HG02970 (cell line): ENCODE results near the gene HOMEZ.
"Not testable (repeated sequence)": the region's sequence is repeated elsewhere in the genome, so short reads cannot be mapped to it uniquely, and the experiment has no call there.

Source experiments
- ATAC-seq: cut with Tn5 transposase; IDR thresholded peaks from one replicate; pipeline ENCODE4 v1.9.1; 2021; ENCODE audit warnings: mild to moderate bottlenecking, moderate library complexity, moderate number of reproducible peaks; ENCODE audit not compliant: unreplicated experiment, low FRiP score

The HOMEZ gene

DNA sequence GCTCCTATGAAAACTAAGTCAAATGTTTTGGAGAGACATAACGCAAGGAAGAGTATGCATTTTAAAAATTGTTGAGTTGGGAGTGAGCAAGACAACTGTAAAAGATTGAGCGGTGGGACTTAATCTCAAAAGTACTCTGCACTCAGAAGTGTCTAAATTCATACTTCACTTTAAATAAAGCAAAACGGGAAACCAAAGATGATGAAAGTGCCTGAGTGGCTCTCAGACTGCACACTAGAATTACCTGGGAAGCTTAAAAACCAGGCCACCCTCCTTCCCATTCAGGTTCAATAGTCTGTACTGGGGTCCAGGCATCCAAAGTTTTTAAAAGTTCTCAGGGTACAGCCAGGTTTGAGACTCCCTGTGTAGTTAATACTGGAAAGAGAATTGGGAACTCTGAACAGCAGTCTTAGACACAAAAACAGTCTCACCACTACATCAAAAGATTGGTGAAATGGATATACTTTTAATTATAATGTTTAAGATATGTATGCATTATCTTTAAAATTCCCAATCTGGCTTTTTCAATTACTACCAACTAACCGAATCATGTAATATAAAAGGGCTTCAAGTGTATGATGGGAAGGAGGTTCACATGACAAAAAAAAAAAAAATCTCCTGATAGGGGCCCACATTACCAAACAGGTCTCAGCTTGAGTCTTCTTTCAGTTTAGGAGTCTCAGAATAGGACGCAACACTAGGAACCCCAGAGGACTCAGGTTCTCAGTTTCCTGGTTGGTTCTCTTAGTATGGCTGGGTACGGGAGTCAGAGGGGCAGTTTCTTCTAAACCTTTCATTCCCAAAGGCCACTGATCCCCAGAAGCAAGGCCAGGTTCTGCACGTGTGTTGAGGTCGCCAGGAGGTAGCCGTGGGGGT is 1.0 kb downstream of the HOMEZ start:
- no peak for ATAC-seq

GRCh38 chr14:23281247-23281646 is 4.7 kb downstream of the HOMEZ start:
- no peak for ATAC-seq

DNA sequence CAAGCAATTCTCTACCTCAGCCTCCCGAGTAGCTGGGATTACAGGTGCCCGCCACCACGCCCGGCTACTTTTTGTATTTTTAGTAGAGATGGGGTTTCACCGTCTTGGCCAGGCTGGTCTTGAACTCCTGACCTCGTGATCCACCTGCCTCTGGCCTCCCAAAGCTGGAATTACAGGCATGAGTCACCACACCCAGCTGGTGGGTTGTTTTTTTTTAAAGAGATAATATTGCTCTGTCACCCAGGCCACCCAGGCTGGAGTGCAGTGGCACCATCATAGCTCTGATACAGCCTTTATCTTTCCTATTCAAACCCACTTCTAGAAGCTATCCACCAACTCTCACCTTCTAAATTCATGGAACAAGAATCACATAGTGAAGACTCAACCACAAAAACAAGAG is 8.0 kb downstream of the HOMEZ start:
- not testable (repeated sequence) for ATAC-seq

DNA sequence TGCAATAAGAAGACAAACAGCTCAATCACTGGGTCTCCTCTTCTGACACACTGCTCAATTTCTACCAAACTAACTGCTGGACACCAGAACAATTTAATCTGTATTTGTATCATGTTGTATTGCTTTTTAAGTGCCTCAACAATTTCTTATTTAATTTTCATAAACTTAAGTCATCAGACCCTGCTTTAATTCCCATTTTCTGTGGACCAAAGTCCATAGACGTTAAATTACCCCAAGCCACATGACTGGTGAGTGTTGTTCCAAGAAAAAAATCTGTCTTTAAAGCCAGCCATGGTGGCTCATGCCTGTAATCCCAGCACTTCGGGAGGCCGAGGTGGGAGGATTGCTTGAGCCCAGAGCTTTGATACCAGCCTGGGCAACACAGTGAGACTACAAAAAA is 8.7 kb downstream of the HOMEZ start:
- ATAC-seq, result no peak

- ATAC-seq, result no peak
These were observed 10.5 kb downstream of the HOMEZ start for GRCh38 chr14:23275412-23275811.

GRCh38 chr14:23269193-23269592 is 16.7 kb downstream of the HOMEZ start:
- ATAC-seq, result no peak

- ATAC-seq, result not testable (repeated sequence)
These were observed 25.1 kb downstream of the HOMEZ start for GRCh38 chr14:23260849-23261248.

DNA sequence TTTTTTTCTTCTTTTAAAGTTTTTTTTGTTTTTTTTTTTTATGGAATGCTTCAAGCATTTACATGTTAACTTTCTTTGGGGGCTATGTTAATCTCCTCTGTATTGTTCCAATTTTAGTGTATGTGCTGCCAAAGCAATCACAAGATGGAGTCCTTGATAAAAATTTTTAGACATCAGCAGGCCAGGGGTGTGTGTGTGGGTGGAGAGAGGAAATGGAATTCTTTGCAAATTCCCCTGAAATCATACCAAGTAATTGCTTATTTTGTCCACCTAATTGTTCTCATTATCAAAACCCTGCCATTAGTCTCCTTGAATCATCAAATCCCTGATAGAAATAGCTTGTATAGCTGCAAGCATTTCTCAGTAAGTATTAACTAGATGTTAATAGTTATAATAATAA is 26.5 kb downstream of the HOMEZ start:
- ATAC-seq, result no peak

DNA sequence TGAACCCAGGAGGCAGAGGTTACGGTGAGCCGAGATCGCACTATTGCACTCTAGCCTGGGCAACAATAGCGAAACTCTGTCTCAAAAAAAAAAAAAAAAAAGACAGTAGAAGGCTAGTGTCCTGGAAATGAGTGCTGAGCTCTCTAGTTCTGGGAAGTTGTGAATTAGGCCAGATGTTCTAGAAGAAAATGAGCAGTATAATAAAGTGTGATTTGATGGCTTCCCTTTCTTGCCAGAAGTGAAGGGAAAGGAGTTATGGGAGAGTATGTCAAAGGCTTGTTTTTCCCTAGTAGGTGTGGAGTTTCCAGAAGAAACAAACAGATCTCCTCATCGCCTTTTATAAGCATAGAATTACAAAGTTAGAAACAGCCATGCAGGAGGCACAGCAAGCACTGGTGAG is 27.7 kb downstream of the HOMEZ start:
- ATAC-seq, result no peak

GRCh38 chr14:23252420-23253333 is 33.3 kb downstream of the HOMEZ start:
- no peak for ATAC-seq

DNA sequence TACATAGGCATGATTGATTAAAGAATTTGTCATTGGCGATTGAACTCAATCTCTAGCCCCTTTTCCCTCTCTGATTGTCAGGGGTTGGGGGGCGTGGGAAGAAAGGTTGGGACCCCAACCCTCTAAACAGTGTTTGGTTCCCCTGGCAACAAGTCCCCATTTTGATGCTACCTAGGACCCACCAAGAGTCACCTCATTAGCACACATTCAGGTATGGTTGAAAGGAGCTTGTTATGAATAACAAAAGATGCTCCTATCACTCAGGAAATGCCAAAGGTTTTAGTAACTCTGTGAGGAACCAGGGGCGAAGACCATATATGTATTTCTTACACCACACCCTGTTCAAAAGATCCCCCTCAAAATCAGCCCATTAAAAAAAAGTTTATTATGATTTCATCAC is 33.9 kb downstream of the HOMEZ start:
- no peak for ATAC-seq

GRCh38 chr14:23249824-23250223 is 36.1 kb downstream of the HOMEZ start:
- no peak for ATAC-seq

DNA sequence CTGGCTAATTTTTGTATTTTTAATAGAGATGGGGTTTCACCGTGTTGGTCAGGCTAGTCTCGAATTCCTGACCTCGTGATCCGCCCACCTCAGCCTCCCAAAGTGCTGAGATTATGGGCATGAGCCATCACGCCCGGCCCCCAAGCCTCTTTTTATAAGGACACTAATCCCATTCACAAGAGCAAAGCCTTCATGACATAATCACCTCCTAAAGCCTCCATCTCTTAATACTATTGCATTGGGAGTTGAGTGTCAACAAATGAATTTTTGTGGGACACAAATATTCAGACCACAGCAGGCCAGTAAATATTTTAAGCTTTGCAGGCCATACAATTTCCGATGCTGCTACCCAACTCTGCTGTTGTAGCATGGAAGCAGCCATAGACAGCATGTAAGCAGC is 37.3 kb downstream of the HOMEZ start:
- no peak for ATAC-seq

- no peak for ATAC-seq
These were observed 40.6 kb downstream of the HOMEZ start for GRCh38 chr14:23245282-23245681.

DNA sequence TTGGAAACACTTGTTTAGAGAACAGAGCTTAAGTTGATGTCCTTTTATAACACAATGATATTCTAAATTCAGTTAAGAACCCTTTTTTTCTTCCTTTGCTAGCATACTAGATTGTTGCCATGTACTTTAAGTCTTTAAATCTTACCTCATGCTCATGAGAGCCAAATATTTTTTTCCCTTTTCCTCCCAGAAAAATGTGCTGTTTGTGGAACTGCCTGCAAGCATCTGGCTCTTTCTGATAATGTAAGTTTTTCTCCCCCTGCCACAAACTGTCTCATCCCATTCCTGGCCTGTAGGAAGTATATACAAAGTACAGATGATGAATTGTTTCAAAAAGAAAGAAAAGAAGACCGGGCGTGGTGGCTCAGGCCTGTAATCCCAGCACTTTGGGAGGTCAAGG is 42.9 kb downstream of the HOMEZ start:
- ATAC-seq, result no peak

GRCh38 chr14:23242076-23242475 is 43.9 kb downstream of the HOMEZ start:
- ATAC-seq, result no peak

- ATAC-seq, result not testable (repeated sequence)
These were observed 44.7 kb downstream of the HOMEZ start for GRCh38 chr14:23241061-23241715.

DNA sequence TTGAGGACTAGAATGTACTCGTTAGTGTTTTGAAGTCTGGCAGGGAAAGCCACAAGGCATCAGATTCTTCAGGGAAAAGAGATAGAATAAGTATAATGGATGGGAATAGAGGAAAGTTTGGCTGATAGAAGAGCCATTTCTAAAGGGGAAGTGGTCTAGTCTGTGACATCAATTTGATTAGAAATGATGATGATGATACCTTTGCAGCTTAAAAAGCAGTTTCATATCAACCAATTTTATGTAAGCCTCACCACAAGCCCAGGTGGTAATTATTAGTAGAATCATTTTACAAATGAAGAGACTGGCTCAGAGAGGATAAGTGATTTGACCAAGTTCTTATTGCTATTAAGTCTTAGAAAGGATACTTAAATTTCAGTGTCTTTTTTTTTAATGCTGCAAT is 45.3 kb downstream of the HOMEZ start:
- ATAC-seq, result no peak

GRCh38 chr14:23237772-23238594 is 47.9 kb downstream of the HOMEZ start, which contains the start of gene RNF212B:
Gene RNF212B (plus strand): TSS chr14:23237936. CDS start chr14:23240346, 2,410 bp downstream.
- no peak for ATAC-seq

DNA sequence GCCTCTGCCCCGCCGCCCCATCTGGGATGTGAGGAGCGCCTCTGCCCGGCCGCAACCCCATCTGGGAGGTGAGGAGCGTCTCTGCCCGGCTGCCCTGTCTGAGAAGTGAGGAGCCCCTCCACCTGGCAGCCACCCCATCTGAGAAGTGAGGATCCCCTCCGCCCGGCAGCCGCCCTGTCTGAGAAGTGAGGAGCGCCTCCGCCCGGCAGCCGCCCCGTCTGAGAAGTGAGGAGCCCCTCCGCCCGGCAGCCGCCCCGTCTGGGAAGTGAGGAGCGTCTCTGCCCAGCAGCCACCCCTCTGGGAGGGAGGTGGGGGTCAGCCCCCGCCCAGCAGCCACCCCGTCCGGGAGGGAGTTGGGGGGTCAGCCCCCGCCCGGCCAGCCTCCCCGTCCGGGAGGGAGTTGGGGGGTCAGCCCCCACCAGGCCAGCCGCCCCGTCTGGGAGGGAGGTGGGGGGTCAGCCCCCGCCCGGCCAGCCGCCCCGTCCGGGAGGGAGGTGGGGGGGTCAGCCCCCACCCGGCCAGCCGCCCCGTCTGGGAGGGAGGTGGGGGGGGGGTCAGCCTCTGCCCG is 53.6 kb downstream of the HOMEZ start:
- not testable (repeated sequence) for ATAC-seq
